Loucy (cell line): Measurements from ENCODE around the gene MICALL1.

Experiments
- H2AFZ ChIP-seq: fragments of 200-600 bp; sonication (generic); 2 replicates; pipeline ENCODE4 v1.6.0; 2016; ENCODE audit warnings: antibody characterized with exemption, mild to moderate bottlenecking, low read length, moderate library complexity
- H3F3A ChIP-seq: fragments of 200-600 bp; 2 replicates; pipeline ENCODE4 v1.6.0; 2016; ENCODE audit warnings: antibody characterized with exemption, low read depth, mild to moderate bottlenecking
- H3K27me3 ChIP-seq: fragments of 200-600 bp; sonication (generic); 2 replicates; pipeline ENCODE4 v1.6.1; 2014; ENCODE audit warnings: low read length, mild to moderate bottlenecking; ENCODE audit not compliant: insufficient read depth, poor library complexity, severe bottlenecking
- H3K36me3 ChIP-seq: fragments of 200-600 bp; sonication (generic); 2 replicates; pipeline ENCODE4 v1.6.1; 2016; ENCODE audit warnings: low read length; ENCODE audit not compliant: insufficient read depth
- H3K4me1 ChIP-seq: fragments of 200-600 bp; sonication (generic); 2 replicates; pipeline ENCODE4 v1.5.1; 2014; ENCODE audit warnings: low read length, mild to moderate bottlenecking; ENCODE audit not compliant: insufficient read depth, poor library complexity, severe bottlenecking
- H3K4me2 ChIP-seq: fragments of 200-600 bp; sonication (generic); 2 replicates; pipeline ENCODE4 v1.6.0; 2014; ENCODE audit warnings: antibody characterized with exemption, low read length, low read depth, mild to moderate bottlenecking; ENCODE audit not compliant: poor library complexity, severe bottlenecking
- H3K4me3 ChIP-seq: fragments of 200-600 bp; sonication (generic); 2 replicates; pipeline ENCODE4 v1.5.1; 2014; ENCODE audit warnings: low read length, mild to moderate bottlenecking, mixed read lengths; ENCODE audit not compliant: poor library complexity, severe bottlenecking
- H3K79me2 ChIP-seq: fragments of 200-600 bp; sonication (generic); 2 replicates; pipeline ENCODE4 v1.6.1; 2014; ENCODE audit warnings: low read length; ENCODE audit not compliant: insufficient read depth
- H3K9ac ChIP-seq: fragments of 200-600 bp; sonication (generic); 2 replicates; pipeline ENCODE4 v1.6.0; 2014; ENCODE audit warnings: mild to moderate bottlenecking, low read depth, low read length, moderate library complexity; ENCODE audit not compliant: poor library complexity, severe bottlenecking
- H3K9me2 ChIP-seq: fragments of 200-600 bp; sonication (generic); replicated peaks from 2 replicates; pipeline ENCODE4 v1.6.1; 2016; ENCODE audit warnings: low read depth, low read length, mixed read lengths
- H3K9me3 ChIP-seq: fragments of 200-600 bp; sonication (generic); 2 replicates; pipeline ENCODE4 v1.6.1; 2014; ENCODE audit warnings: mild to moderate bottlenecking, antibody characterized with exemption, low read length, low read depth; ENCODE audit not compliant: insufficient read depth
- H4K20me1 ChIP-seq: fragments of 200-600 bp; sonication (generic); 2 replicates; pipeline ENCODE4 v1.6.0; 2014; ENCODE audit warnings: antibody characterized with exemption, low read length, mild to moderate bottlenecking; ENCODE audit not compliant: insufficient read depth, poor library complexity, severe bottlenecking
- EZH2phosphoT487 ChIP-seq: fragments of 200-600 bp; IDR thresholded peaks from 2 replicates; pipeline ENCODE4 v1.6.1; 2018; ENCODE audit warnings: antibody characterized with exemption, mild to moderate bottlenecking, moderate library complexity, borderline replicate concordance
- TF ChIP-seq, protein P1 (sequence below): fragments of 200-600 bp; sonication (generic); conservative IDR thresholded peaks from 2 replicates; pipeline ENCODE4 v1.5.1; 2014; ENCODE audit warnings: mild to moderate bottlenecking, antibody characterized with exemption, low read length

The MICALL1 gene

DNA sequence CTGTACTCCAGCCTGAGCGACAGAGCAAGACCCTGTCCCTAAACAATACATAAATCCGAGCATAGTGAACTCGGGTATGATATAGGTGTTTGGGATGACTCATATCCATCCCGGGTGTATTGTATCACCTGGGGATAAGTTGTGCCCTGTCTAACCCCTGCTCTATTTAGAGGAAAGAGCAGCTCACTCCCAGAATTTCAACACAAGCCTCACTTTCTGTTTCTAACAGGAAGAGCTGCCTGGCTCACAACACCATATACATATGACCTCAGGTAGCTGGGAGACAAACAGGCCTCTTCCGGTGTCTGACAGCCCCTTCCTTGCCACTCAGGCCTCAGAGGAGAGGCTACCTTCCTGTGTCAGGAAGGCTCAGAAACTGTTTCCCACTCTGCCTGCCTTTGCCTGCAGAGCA lies 9.9 kb upstream of the MICALL1 start:
- H2AFZ ChIP-seq = 0 out of 2 replicates have a peak overlapping the region, but pooled peaks have one; percentile 39
- H3K4me3 ChIP-seq = peak overlapping the region; percentile 50
- H4K20me1 ChIP-seq = no peaks in the 10 kb centered on the region
- H3K27me3 ChIP-seq = no peaks in the 10 kb centered on the region
- TF ChIP-seq EZH2phosphoT487 = no peak
- TF ChIP-seq, protein P1, sequence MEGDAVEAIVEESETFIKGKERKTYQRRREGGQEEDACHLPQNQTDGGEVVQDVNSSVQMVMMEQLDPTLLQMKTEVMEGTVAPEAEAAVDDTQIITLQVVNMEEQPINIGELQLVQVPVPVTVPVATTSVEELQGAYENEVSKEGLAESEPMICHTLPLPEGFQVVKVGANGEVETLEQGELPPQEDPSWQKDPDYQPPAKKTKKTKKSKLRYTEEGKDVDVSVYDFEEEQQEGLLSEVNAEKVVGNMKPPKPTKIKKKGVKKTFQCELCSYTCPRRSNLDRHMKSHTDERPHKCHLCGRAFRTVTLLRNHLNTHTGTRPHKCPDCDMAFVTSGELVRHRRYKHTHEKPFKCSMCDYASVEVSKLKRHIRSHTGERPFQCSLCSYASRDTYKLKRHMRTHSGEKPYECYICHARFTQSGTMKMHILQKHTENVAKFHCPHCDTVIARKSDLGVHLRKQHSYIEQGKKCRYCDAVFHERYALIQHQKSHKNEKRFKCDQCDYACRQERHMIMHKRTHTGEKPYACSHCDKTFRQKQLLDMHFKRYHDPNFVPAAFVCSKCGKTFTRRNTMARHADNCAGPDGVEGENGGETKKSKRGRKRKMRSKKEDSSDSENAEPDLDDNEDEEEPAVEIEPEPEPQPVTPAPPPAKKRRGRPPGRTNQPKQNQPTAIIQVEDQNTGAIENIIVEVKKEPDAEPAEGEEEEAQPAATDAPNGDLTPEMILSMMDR = no peak
- H3K9me2 ChIP-seq = no peaks in the 10 kb centered on the region
- H3K9ac ChIP-seq = peak overlapping the region; percentile 63
- H3K4me1 ChIP-seq = peaks cover 26% of the 10 kb centered on the region
- H3K9me3 ChIP-seq = no peaks in the 10 kb centered on the region
- H3F3A ChIP-seq = no peaks in the 10 kb centered on the region
- no peaks in the 10 kb centered on the region for H3K79me2 ChIP-seq
- H3K36me3 ChIP-seq = peaks cover 10% of the 10 kb centered on the region; the same call in 1 of the 2 replicates
- H3K4me2 ChIP-seq = peak overlapping the region; percentile 66

DNA sequence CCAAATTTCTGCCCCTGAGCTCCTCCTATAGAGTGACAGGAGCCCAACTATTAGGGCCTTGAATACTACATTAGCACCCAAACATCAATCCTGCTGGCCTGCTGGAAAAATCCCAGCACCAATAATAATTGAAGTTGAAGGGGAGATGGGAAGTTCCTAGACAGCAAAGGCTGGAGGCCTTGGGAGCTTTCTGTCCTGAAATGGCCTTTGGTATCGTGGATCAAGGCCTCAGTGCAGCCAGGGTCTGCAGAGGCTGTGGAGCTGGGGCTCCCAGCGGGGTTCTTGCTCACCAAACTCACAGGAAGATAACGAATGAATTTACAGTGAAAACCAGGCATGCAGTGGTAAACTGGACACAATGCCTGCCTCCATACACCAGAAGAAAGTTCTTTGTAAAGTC lies 9.2 kb upstream of the MICALL1 start:
- Histone ChIP-seq H3K4me3 (peak overlapping the region; percentile 50), H3F3A (no peaks in the 10 kb centered on the region), H3K36me3 (peaks cover 2% of the 10 kb centered on the region; the same call in 1 of the 2 replicates), H3K27me3 (no peaks in the 10 kb centered on the region), H3K4me2 (peak overlapping the region; percentile 66), H2AFZ (no peak overlapping the region), H3K9ac (peak overlapping the region; percentile 63), H3K79me2 (no peaks in the 10 kb centered on the region), H4K20me1 (no peaks in the 10 kb centered on the region), H3K9me2 (no peaks in the 10 kb centered on the region), H3K4me1 (peaks cover 33% of the 10 kb centered on the region), H3K9me3 (no peaks in the 10 kb centered on the region)
- TF ChIP-seq, protein P1 = no peak
- TF ChIP-seq EZH2phosphoT487 = no peak

DNA sequence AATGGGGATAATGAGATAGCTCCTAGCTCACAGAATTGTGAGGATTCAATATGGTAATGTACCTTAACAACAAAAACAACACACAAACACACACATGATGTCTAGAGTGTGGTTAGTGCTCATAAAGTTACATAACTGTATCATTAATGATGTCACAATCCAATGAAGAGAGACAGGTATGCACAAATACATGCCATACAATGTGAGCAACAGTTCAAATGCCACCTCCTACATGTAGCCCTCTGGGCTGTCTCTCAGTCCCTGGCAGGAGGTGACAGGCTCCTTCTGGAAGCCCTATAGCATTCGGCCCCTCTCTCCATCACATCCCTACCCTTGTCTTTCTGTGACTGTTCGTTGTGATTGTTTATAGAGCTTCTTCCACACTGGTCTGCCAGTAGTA lies 8.3 kb upstream of the MICALL1 start:
- Histone ChIP-seq H3K36me3 (no peaks in the 10 kb centered on the region; the same call in 1 of the 2 replicates), H4K20me1 (no peaks in the 10 kb centered on the region), H3K4me3 (no peak overlapping the region), H3K4me2 (no peak overlapping the region), H3K4me1 (peaks cover 33% of the 10 kb centered on the region), H3K9me2 (no peaks in the 10 kb centered on the region), H3K79me2 (no peaks in the 10 kb centered on the region), H3K27me3 (no peaks in the 10 kb centered on the region), H3F3A (no peaks in the 10 kb centered on the region), H3K9ac (peak overlapping the region; percentile 55), H2AFZ (no peak overlapping the region), H3K9me3 (no peaks in the 10 kb centered on the region)
- TF ChIP-seq, protein P1 = no peak
- TF ChIP-seq EZH2phosphoT487 = no peak
